Breast epithelium (tissue), 4 donors: ENCODE measurements around the gene SPATA33. TPM values are rescaled to one million over a fixed set of nuclear protein-coding genes. Genes with fewer than 3 reads are reported as not detected.
"Not testable (repeated sequence)": the region's sequence is repeated elsewhere in the genome, so short reads cannot be mapped to it uniquely, and the experiment has no call there.

Source experiments
- DNase-seq, 2 donors: peaks; one replicate each; pipeline ENCODE4 v3.0.0-alpha.2; 2019; ENCODE audit warnings: low spot score in 2 of 2
- H3K27ac ChIP-seq, 2 donors: fragments of 200-600 bp; sonication (generic) in 1 of 2; one replicate each; pipeline ENCODE4 v1.5.1; 2016 to 2019; ENCODE audit warnings: mild to moderate bottlenecking in 1 of 2
- H3K27me3 ChIP-seq, 2 donors: fragments of 200-600 bp; sonication (generic) in 1 of 2; one replicate each; pipeline versions ENCODE4 v1.5.1 to v1.6.0; 2017 to 2019; ENCODE audit warnings: control low read depth in 1 of 2, mild to moderate bottlenecking in 1 of 2
- H3K36me3 ChIP-seq: fragments of 200-600 bp; one replicate; pipeline ENCODE4 v1.5.1; 2019
- H3K4me1 ChIP-seq, 2 donors: fragments of 200-600 bp; sonication (generic); one replicate each; pipeline ENCODE4 v1.5.1; 2016 to 2019; ENCODE audit warnings: control low read depth in 1 of 2
- H3K4me3 ChIP-seq, 3 donors: fragments of 200-600 bp; sonication (generic); 1 replicate in 2 of 3; 2 replicates in 1 of 3; pipeline ENCODE4 v1.5.1; 2016 to 2019; ENCODE audit warnings: mild to moderate bottlenecking in 3 of 3, moderate library complexity in 2 of 3
- H3K9me3 ChIP-seq, 2 donors: fragments of 200-600 bp; sonication (generic) in 1 of 2; one replicate each; pipeline ENCODE4 v1.5.1; 2016 to 2019; ENCODE audit warnings: control low read depth in 1 of 2
- CTCF ChIP-seq, 3 donors: fragments of 450-650 bp; IDR thresholded peaks; one replicate each; pipeline ENCODE4 v1.5.1; 2016 to 2017; ENCODE audit warnings: antibody characterized with exemption in 3 of 3, mild to moderate bottlenecking in 3 of 3, moderate library complexity in 3 of 3
- POLR2A ChIP-seq: fragments of 450-650 bp; IDR thresholded peaks from one replicate; pipeline ENCODE4 v1.6.1; 2016; ENCODE audit warnings: antibody characterized with exemption, mild to moderate bottlenecking, moderate library complexity
- POLR2AphosphoS5 ChIP-seq, 3 donors: sonication (generic); formaldehyde crosslinking; IDR thresholded peaks; one replicate each; pipeline ENCODE4 v1.6.1; 2017; ENCODE audit warnings: antibody characterized with exemption in 3 of 3
- intact Hi-C: fragments of 100-400 bp; cut with DNase I; formaldehyde crosslinking; loops from one replicate; pipeline ENCODE4 v1.15.1; 2023; ENCODE audit warnings: low total_unique reads
- total RNA-seq, 3 donors: library from RNA; depleted of rRNA; stranded (reverse); fragments of >200 nt; gene quantifications; one replicate each; pipeline ENCODE4 v1.1.0, GENCODE V29; 2016

Gene SPATA33
- total RNA-seq, 3 donors from 2014 or later = 3.8 to 7.2 (median 5.9) TPM

GRCh38 chr16:89633064-89633631 lies 24.5 kb upstream of the SPATA33 start:
- H3K27ac ChIP-seq = no peak overlapping the region
- H3K27me3 ChIP-seq = peaks cover 0 to 32% of the 10 kb centered on the region in 2 donors

DNA sequence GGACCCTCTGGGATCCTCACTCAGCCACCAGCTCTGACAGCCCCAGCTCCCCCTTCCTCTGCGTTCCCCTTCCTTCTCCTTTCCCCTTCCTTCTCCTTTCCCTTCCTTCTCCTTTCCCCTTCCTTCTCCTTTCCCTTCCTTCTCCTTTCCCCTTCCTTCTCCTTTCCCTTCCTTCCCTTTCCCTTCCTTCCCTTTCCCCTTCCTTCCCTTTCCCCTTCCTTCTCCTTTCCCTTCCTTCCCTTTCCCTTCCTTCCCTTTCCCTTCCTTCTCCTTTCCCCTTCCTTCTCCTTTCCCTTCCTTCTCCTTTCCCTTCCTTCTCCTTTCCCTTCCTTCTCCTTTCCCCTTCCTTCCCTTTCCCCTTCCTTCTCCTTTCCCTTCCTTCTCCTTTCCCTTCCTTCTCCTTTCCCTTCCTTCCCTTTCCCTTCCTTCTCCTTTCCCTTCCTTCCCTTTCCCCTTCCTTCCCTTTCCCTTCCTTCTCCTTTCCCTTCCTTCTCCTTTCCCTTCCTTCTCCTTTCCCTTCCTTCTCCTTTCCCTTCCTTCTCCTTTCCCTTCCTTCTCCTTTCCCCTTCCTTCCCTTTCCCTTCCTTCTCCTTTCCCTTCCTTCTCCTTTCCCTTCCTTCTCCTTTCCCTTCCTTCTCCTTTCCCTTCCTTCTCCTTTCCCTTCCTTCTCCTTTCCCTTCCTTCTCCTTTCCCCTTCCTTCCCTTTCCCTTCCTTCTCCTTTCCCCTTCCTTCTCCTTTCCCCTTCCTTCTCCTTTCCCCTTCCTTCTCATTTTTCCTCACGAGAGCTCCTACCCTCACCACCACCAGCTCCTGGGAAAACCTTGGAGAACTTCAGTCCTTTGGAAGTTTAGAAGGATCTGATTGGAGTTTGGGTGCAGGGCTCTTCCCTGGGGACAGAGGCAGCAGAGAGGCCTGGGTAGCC lies 22.9 kb upstream of the SPATA33 start:
- H3K4me1 ChIP-seq, H3K36me3 ChIP-seq, H3K4me3 ChIP-seq, H3K27ac ChIP-seq, DNase-seq, intact Hi-C loops, H3K9me3 ChIP-seq: not testable (repeated sequence)
- H3K27me3 ChIP-seq = peaks cover 0 to 32% of the 10 kb centered on the region in 2 donors

More at GRCh38 chr16:89633064-89633631, 24.5 kb upstream of the SPATA33 start:
- TF ChIP-seq CTCF (IDR thresholded peaks at IDR 0.05) = no peak
- no peak for TF ChIP-seq POLR2A
- TF ChIP-seq POLR2AphosphoS5 (IDR thresholded peaks at IDR 0.05) = no peak
- H3K4me1 ChIP-seq = no peaks in the 10 kb centered on the region
- no peak for DNase-seq
- H3K9me3 ChIP-seq = no peaks in the 10 kb centered on the region
- intact Hi-C loops = no loop called here
- H3K4me3 ChIP-seq = no peak overlapping the region
- H3K36me3 ChIP-seq = no peaks in the 10 kb centered on the region

DNA sequence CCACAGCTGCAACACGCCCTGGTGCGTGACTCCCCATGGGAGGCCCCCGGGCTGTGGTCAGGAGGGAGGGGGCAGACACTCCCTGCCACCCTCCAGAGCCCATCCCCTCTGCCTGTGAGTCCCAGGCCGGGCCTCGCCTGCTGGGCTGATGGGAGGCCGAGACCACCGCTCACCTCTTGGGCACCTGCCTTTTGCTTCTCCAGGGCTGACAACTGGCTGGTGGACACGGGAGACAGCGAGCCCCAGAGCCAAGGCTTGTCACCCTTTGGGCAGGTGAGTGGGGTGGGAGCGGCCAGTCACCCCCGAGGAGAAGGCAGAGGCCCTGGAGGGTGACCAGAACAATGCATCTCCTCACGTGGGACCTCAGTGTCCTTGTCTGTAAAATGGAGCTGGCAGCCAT lies 21.0 kb upstream of the SPATA33 start:
- no peak overlapping the region for H3K4me3 ChIP-seq
- DNase-seq = no peak
- intact Hi-C loops = no loop called here
- TF ChIP-seq POLR2A = no peak
- TF ChIP-seq CTCF (IDR thresholded peaks at IDR 0.05) = no peak
- TF ChIP-seq POLR2AphosphoS5 (IDR thresholded peaks at IDR 0.05) = no peak
- H3K4me1 ChIP-seq = peaks cover 0 to 4% of the 10 kb centered on the region in 2 donors
- peaks cover 0 to 25% of the 10 kb centered on the region in 2 donors for H3K27me3 ChIP-seq
- H3K36me3 ChIP-seq = no peaks in the 10 kb centered on the region
- no peaks in the 10 kb centered on the region for H3K9me3 ChIP-seq
- no peak overlapping the region for H3K27ac ChIP-seq

DNA sequence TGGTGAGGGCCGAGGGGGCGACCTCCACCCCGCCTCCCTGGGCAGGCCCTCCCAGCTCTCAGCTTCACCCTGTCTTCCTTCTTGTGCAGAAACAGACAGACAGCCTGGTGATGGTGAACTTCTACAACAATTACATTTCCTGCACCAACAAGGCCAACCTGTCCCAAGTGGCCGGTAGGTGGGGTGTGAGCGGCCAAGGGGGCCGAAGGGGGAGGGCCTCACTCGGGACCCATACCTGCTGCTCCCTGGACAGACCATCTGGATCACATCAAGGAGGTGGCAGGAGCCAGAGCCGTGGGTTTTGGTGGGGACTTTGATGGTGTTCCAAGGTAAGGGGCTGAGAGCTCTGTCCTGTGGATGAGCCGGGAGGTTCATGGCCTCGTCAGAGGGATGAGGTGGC lies 20.3 kb upstream of the SPATA33 start:
- Histone ChIP-seq H3K9me3 (no peaks in the 10 kb centered on the region), H3K36me3 (no peaks in the 10 kb centered on the region), H3K27ac (no peak overlapping the region), H3K27me3 (peaks cover 0 to 18% of the 10 kb centered on the region in 2 donors), H3K4me1 (peaks cover 0 to 4% of the 10 kb centered on the region in 2 donors), H3K4me3 (no peak overlapping the region)
- intact Hi-C loops = no loop called here
- TF ChIP-seq POLR2AphosphoS5 (IDR thresholded peaks at IDR 0.05) (no peak), POLR2A (no peak), CTCF (IDR thresholded peaks at IDR 0.05) (no peak)
- no peak for DNase-seq

- Histone ChIP-seq H3K27me3 (peaks cover 0 to 7% of the 10 kb centered on the region in 2 donors), H3K4me1 (peaks cover 0 to 4% of the 10 kb centered on the region in 2 donors), H3K27ac (no peak overlapping the region), H3K4me3 (no peak overlapping the region), H3K9me3 (no peaks in the 10 kb centered on the region), H3K36me3 (no peaks in the 10 kb centered on the region)
- no peak for DNase-seq
- no peak for TF ChIP-seq POLR2A
- no peak for TF ChIP-seq POLR2AphosphoS5 (IDR thresholded peaks at IDR 0.05)
- no peak for TF ChIP-seq CTCF (IDR thresholded peaks at IDR 0.05)
- intact Hi-C loops = no loop called here
Observed at GRCh38 chr16:89638455-89638854, 19.2 kb upstream of the SPATA33 start.
